PC-3 (cell line): ENCODE measurements around the gene INF2. TPM values are rescaled to one million over a fixed set of nuclear protein-coding genes. Genes with fewer than 3 reads are reported as not detected.

ENCODE experiments used
- ATAC-seq: fragments of 200-7000 bp; cut with Tn5 transposase; 2 replicates; pipeline ENCODE4 v1.9.1; 2020; ENCODE audit warnings: mild to moderate bottlenecking, moderate library complexity
- BruUV-seq: library from RNA; stranded (reverse); fragments of 400-500 nt; replicated peaks from 2 replicates; lab custom pipeline; 2021; lab: Mats Ljungman, UMichigan
- CTCF ChIA-PET: fragments of 300-600 bp; sonication (Branson Sonifier 250); formaldehyde crosslinking; loops from one replicate; lab custom pipeline; 2022; ENCODE audit warnings: antibody characterized with exemption; lab: Charles Lee
- POLR2A ChIA-PET: fragments of 300-600 bp; sonication (Branson Sonifier 250); formaldehyde crosslinking; loops from one replicate; lab custom pipeline; 2022; ENCODE audit warnings: antibody characterized with exemption; ENCODE audit not compliant: unreplicated experiment; lab: Charles Lee
- DNase-seq: peaks from one replicate; pipeline ENCODE4 v3.0.0-alpha.2; 2015
- H2AFZ ChIP-seq: fragments of 300-600 bp; sonication (generic); 2 replicates; pipeline ENCODE4 v1.6.0; 2016; ENCODE audit warnings: antibody characterized with exemption, low read length
- H3F3A ChIP-seq: fragments of 300-600 bp; sonication (generic); one replicate; pipeline ENCODE4 v1.6.0; 2017; ENCODE audit warnings: antibody characterized with exemption, low read length, control low read depth, mild to moderate bottlenecking; ENCODE audit not compliant: unreplicated experiment
- H3K27ac ChIP-seq: fragments of 300-600 bp; sonication (generic); 2 replicates; pipeline ENCODE4 v1.5.1; 2016; ENCODE audit warnings: mild to moderate bottlenecking, low read length
- H3K27me3 ChIP-seq: fragments of 300-600 bp; sonication (generic); 2 replicates; pipeline ENCODE4 v1.6.1; 2016; ENCODE audit warnings: low read length, mixed read lengths
- H3K36me3 ChIP-seq: fragments of 300-600 bp; sonication (generic); 2 replicates; pipeline ENCODE4 v1.6.1; 2016; ENCODE audit warnings: low read depth, mixed run types, low read length, mixed read lengths
- H3K4me1 ChIP-seq: fragments of 300-600 bp; sonication (generic); 2 replicates; pipeline ENCODE4 v1.5.1; 2016; ENCODE audit warnings: low read length; ENCODE audit not compliant: insufficient read depth
- H3K4me2 ChIP-seq: fragments of 300-600 bp; sonication (generic); 2 replicates; pipeline ENCODE4 v1.6.0; 2016; ENCODE audit warnings: low read length
- H3K4me3 ChIP-seq: fragments of 300-600 bp; sonication (generic); 2 replicates; pipeline ENCODE4 v1.5.1; 2016; ENCODE audit warnings: mild to moderate bottlenecking, low read length, mixed read lengths
- H3K79me2 ChIP-seq: fragments of 300-600 bp; sonication (generic); 2 replicates; pipeline ENCODE4 v1.6.1; 2017; ENCODE audit warnings: low read length, mixed read lengths
- H3K9ac ChIP-seq: fragments of 300-600 bp; sonication (generic); 2 replicates; pipeline ENCODE4 v1.6.0; 2016; ENCODE audit warnings: mild to moderate bottlenecking, low read length
- H3K9me2 ChIP-seq: fragments of 300-600 bp; sonication (generic); replicated peaks from 2 replicates; pipeline ENCODE4 v1.6.1; 2016; ENCODE audit warnings: mixed run types, low read length, mixed read lengths
- H3K9me3 ChIP-seq: fragments of 300-600 bp; sonication (generic); 2 replicates; pipeline ENCODE4 v1.6.1; 2016; ENCODE audit warnings: low read length, mixed read lengths
- H4K20me1 ChIP-seq: fragments of 300-600 bp; sonication (generic); 2 replicates; pipeline ENCODE4 v1.6.1; 2016; ENCODE audit warnings: low read length, mixed read lengths
- CTCF ChIP-seq: fragments of 300-600 bp; sonication (generic); conservative IDR thresholded peaks from 2 replicates; pipeline ENCODE4 v1.5.1; 2017; ENCODE audit warnings: antibody characterized with exemption, low read depth, mild to moderate bottlenecking, low read length
- EZH2 ChIP-seq: fragments of 300-600 bp; sonication (generic); IDR thresholded peaks from one replicate; pipeline ENCODE4 v1.6.1; 2017; ENCODE audit warnings: antibody characterized with exemption, mild to moderate bottlenecking, low read length; ENCODE audit not compliant: unreplicated experiment
- EZH2phosphoT487 ChIP-seq: fragments of 300-600 bp; sonication (generic); IDR thresholded peaks from 2 replicates; pipeline ENCODE4 v1.6.1; 2018; ENCODE audit warnings: mild to moderate bottlenecking, antibody characterized with exemption, low read length, borderline replicate concordance
- intact Hi-C: fragments of 100-400 bp; cut with micrococcal nuclease; formaldehyde crosslinking; loops from 2 replicates; pipeline ENCODE4 v1.9.0; 2023
- total RNA-seq: library from RNA; depleted of rRNA; stranded (reverse); fragments of >200 nt; gene quantifications from 2 replicates; pipeline ENCODE4 v1.2.3, GENCODE V29; 2014

The INF2 gene
- total RNA-seq, 1 experiment from 2014 or later = 132 TPM

DNA sequence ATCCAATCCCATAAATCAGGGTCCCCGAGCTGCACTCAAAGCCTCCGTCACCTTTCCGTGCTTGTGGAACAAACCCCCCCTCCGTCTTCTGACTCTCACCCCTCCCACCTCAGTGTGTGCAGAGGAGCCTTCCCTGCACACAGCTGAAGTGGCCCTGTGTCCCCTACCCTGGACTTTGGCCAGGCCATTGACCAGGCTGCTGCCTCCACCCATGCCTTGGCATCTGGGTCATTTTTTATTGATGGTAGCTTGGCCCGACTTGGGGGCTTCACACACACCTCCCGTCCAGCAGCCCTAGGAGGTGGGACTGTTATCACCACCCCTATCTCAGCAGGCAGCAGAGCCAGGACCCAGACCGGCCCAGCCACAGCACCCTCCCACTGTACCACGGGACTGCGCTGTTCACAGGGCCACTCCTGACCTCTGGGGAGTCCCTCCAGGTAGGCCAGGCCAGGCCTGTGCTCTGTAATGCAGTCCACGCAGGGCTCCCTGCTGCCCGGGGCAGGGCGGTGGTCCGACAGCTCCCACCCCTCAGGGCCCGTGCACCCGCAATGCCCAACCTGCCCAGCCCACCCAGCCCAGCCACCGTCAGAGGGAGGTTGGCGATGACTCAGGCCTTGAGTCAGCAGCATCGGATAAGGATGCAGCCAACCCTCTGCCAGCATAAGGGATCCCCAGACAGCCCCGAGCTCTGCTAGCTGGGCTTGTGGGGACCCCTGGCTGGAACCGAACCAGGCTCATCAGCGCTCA lies 9.2 kb upstream of the INF2 start:
- Histone ChIP-seq H4K20me1 (no peaks in the 10 kb centered on the region), H3K9me2 (no peaks in the 10 kb centered on the region), H3F3A (no peaks in the 10 kb centered on the region), H3K9me3 (no peaks in the 10 kb centered on the region), H3K27me3 (no peaks in the 10 kb centered on the region), H3K79me2 (0 out of 2 replicates have a peak, but pooled peaks cover 5% of the 10 kb centered on the region), H3K9ac (peak overlapping the region; percentile 94), H3K27ac (peak overlapping the region; percentile 99), H3K4me1 (peaks cover 62% of the 10 kb centered on the region), H3K4me2 (peak overlapping the region; percentile 86), H3K36me3 (no peaks in the 10 kb centered on the region), H2AFZ (peak overlapping the region; percentile 39; the same call in 1 of the 2 replicates), H3K4me3 (peak overlapping the region; percentile 62)
- no TSS peak for BruUV-seq
- ATAC-seq = peak; percentile 65
- no peak for TF ChIP-seq EZH2phosphoT487
- CTCF ChIA-PET = interaction anchor here (0.6 kb wide), 1 partner anchor 29 kb away, joined by 3 read pairs; no protein-coding TSS in a partner anchor
- POLR2A ChIA-PET = no interaction called here
- DNase-seq = peak; percentile 87
- intact Hi-C loops = no loop called here

DNA sequence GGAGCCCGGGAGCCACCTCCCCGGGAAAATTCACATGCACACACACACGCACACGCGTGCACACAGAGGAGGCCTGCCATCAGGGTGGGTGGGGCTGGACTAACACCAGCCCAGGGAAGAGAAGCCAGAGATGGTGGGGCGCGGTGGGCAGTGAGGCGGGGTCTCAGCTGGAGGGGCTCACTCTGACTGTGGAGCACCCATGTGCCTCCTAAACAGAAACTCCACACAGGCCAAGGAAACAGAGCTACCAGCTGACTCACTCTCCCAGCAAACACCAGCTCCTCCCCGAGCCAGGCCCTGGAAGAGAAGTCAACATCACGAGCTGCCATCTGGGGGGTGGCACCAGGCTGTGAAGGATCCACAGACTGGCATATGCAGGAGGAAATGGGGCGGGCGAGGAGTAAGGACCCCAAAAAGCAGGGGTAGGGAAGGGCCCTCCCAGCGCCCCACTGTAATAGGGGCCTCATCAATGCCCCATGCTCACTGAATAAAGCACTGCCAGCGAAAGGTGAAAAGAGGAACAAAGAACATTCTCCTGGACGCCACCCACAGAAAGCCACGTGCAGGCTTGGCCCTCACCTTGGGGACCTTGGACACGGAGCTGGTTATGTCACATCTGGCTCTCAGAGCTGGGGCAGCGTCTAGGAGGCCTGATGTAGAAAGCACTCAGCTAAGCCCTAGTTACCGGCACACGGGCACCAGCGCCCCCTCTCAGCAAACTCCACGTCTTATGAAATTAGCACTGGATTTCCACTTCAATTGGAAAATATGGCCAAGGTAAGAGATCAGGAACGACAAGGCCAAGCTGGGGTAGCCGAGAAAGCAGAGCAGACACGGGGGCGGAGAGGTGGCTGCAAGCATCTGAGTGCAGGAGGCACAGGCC lies 8.4 kb upstream of the INF2 start:
- TF ChIP-seq CTCF (peak; percentile 45), EZH2phosphoT487 (no peak)
- peak; percentile 86 for DNase-seq
- H3K4me3 ChIP-seq = peak overlapping the region; percentile 62
- H3K9me2 ChIP-seq = no peaks in the 10 kb centered on the region
- H3K4me1 ChIP-seq = peaks cover 62% of the 10 kb centered on the region
- no peaks in the 10 kb centered on the region for H3K27me3 ChIP-seq
- peak overlapping the region; percentile 94 for H3K9ac ChIP-seq
- H3K27ac ChIP-seq = peak overlapping the region; percentile 99
- H3K9me3 ChIP-seq = no peaks in the 10 kb centered on the region
- peak overlapping the region; percentile 86 for H3K4me2 ChIP-seq
- ChIA-PET POLR2A (no interaction called here), CTCF (interaction anchor here (0.6 kb wide), 1 partner anchor 28 kb away, joined by 3 read pairs; no protein-coding TSS in a partner anchor)
- H4K20me1 ChIP-seq = no peaks in the 10 kb centered on the region
- intact Hi-C loops = loop anchor here (1.0 kb wide), 1 partner anchor 8 kb away; the partner anchor contains the start of gene INF2
- ATAC-seq = peak; percentile 63
- H3F3A ChIP-seq = no peaks in the 10 kb centered on the region
- 0 out of 2 replicates have a peak, but pooled peaks cover 5% of the 10 kb centered on the region for H3K79me2 ChIP-seq
- H3K36me3 ChIP-seq = no peaks in the 10 kb centered on the region
- no peak overlapping the region for H2AFZ ChIP-seq
- BruUV-seq = TSS peak; percentile 78

GRCh38 chr14:104681689-104682074 lies 7.7 kb upstream of the INF2 start:
- Histone ChIP-seq H3K4me3 (peak overlapping the region; percentile 62), H2AFZ (peak overlapping the region; percentile 29; the same call in 1 of the 2 replicates), H3K27me3 (no peaks in the 10 kb centered on the region), H3K4me1 (peaks cover 65% of the 10 kb centered on the region), H3K9me3 (no peaks in the 10 kb centered on the region), H3K79me2 (0 out of 2 replicates have a peak, but pooled peaks cover 5% of the 10 kb centered on the region), H3K4me2 (peak overlapping the region; percentile 86), H3K27ac (peak overlapping the region; percentile 99), H3K36me3 (no peaks in the 10 kb centered on the region), H3F3A (no peaks in the 10 kb centered on the region), H3K9ac (peak overlapping the region; percentile 94), H4K20me1 (no peaks in the 10 kb centered on the region), H3K9me2 (no peaks in the 10 kb centered on the region)
- ATAC-seq (peak; percentile 42), DNase-seq (peak; percentile 90)
- no TSS peak for BruUV-seq
- intact Hi-C loops = loop anchor here (1.0 kb wide), 1 partner anchor 8 kb away; the partner anchor contains the start of gene INF2
- CTCF ChIA-PET = no interaction called here
- POLR2A ChIA-PET = no interaction called here
- TF ChIP-seq EZH2 (no peak), EZH2phosphoT487 (no peak), CTCF (no peak)
